Smooth muscle cell of the brain vasculature (primary cell): Measurements from ENCODE around the gene MPLKIP.
"Not testable (repeated sequence)": the region's sequence is repeated elsewhere in the genome, so short reads cannot be mapped to it uniquely, and the experiment has no call there.

Experiments used
- DNase-seq: peaks from one replicate; pipeline ENCODE4 v3.0.0-alpha.2; 2012; ENCODE audit warnings: low read depth, low spot score

Gene MPLKIP

GRCh38 chr7:40133561-40134427 is 628 bp downstream of the MPLKIP start:
- no peak for DNase-seq

GRCh38 chr7:40122940-40123254 is 11.5 kb downstream of the MPLKIP start:
- DNase-seq: no peak

GRCh38 chr7:40122100-40122939 is 12.1 kb downstream of the MPLKIP start:
- not testable (repeated sequence) for DNase-seq

- no peak for DNase-seq
Measured at GRCh38 chr7:40120020-40120419, 14.4 kb downstream of the MPLKIP start.

GRCh38 chr7:40118201-40118600 is 16.2 kb downstream of the MPLKIP start:
- DNase-seq: not testable (repeated sequence)

- not testable (repeated sequence) for DNase-seq
Measured at GRCh38 chr7:40117199-40117598, 17.2 kb downstream of the MPLKIP start.

GRCh38 chr7:40115936-40116335 is 18.5 kb downstream of the MPLKIP start:
- no peak for DNase-seq

- no peak for DNase-seq
Measured at GRCh38 chr7:40105879-40106473, 28.4 kb downstream of the MPLKIP start.

GRCh38 chr7:40102897-40103296 is 31.5 kb downstream of the MPLKIP start:
- no peak for DNase-seq

GRCh38 chr7:40101201-40101600 is 33.2 kb downstream of the MPLKIP start:
- DNase-seq: no peak

GRCh38 chr7:40099837-40100236 is 34.6 kb downstream of the MPLKIP start:
- DNase-seq: no peak

- DNase-seq: no peak
Measured at GRCh38 chr7:40098810-40099209, 35.6 kb downstream of the MPLKIP start.

- DNase-seq: no peak
Measured at GRCh38 chr7:40097728-40098127, 36.7 kb downstream of the MPLKIP start.

GRCh38 chr7:40095695-40096327 is 38.6 kb downstream of the MPLKIP start:
- DNase-seq: no peak

- no peak for DNase-seq
Measured at GRCh38 chr7:40095230-40095629, 39.2 kb downstream of the MPLKIP start.

- DNase-seq: no peak
Measured at GRCh38 chr7:40093631-40094350, 40.6 kb downstream of the MPLKIP start.

GRCh38 chr7:40092182-40092581 is 42.2 kb downstream of the MPLKIP start:
- no peak for DNase-seq

GRCh38 chr7:40077849-40078248 is 56.6 kb downstream of the MPLKIP start:
- DNase-seq: no peak
